ENCODE measurements around the gene LRRC4B. TPM values are rescaled to one million over a fixed set of nuclear protein-coding genes. Genes with fewer than 3 reads are reported as not detected.

Gene LRRC4B
- total and polyA plus RNA-seq, 2 donors = 0.52 to 0.57 TPM

DNA sequence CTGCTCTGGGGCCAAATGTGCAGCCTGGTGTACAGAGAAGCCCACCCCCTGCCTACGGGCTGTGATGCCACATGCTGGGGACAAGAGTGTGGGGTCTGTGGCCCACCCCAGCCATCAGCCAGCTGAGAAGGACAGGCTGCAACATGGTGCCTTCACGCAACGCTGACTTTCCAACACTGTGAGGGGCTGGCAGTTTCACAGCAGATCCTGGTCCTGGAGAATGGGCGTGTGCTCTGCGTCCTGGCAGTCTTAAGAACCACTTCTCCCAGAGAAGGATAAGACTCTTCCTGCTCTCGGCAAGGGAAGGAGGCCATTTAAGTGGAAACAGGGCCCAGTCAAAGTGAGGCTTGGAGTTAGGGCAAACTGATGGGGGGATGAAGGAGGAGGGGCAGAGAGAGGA lies 4.6 kb downstream of the LRRC4B start:
- no peaks in the 10 kb centered on the region for H3K36me3 ChIP-seq (ENCODE audit: control insufficient read depth in 2 of 2, insufficient read depth in 2 of 2, low read length in 1 of 2)
- peaks cover 34 to 61% of the 10 kb centered on the region in 2 donors for H3K27me3 ChIP-seq (ENCODE audit: control insufficient read depth in 2 of 2, insufficient read depth in 1 of 2, low read length in 1 of 2)
- 52% methylated on average over 6 of the region's 6 CpGs for WGBS
- no peaks in the 10 kb centered on the region for H3K9me3 ChIP-seq (ENCODE audit: control insufficient read depth in 2 of 2, insufficient read depth in 1 of 2, low read length in 1 of 2)
- no peaks in the 10 kb centered on the region for H3K4me1 ChIP-seq (ENCODE audit: control insufficient read depth in 2 of 2, insufficient read depth in 2 of 2, low read length in 2 of 2)
- no peak overlapping the region for H3K4me3 ChIP-seq (ENCODE audit: low read length in 2 of 2)
- H3K27ac ChIP-seq (ENCODE audit: low read depth in 1 of 2, low read length in 1 of 2) = no peak overlapping the region
- no peak for DNase-seq (ENCODE audit: low read depth in 6 of 9, low spot score in 9 of 9)

DNA sequence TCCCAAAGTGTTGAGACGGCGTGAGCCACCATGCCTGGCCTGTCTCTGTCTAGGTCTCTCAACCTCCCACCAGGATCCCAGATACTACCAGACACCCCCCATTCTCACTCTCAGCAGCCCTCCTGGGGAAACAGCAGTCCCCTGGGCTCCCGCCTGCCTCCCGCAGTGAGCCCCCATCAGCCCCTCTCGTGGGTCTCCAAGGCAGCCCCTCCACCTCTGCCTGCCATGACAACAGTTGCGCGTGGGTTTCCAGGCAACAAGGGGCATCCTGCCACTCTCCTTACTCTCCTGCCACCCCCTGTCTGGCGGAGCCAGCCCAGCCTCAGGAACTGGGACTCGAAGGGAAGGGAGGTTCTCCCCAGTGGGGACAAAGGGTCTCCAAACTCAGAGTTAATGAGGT lies 5.2 kb downstream of the LRRC4B start:
- DNase-seq (ENCODE audit: low read depth in 6 of 9, low spot score in 9 of 9) = no peak
- no peaks in the 10 kb centered on the region for H3K36me3 ChIP-seq (ENCODE audit: control insufficient read depth in 2 of 2, insufficient read depth in 2 of 2, low read length in 1 of 2)
- H3K4me1 ChIP-seq (ENCODE audit: control insufficient read depth in 2 of 2, insufficient read depth in 2 of 2, low read length in 2 of 2) = no peaks in the 10 kb centered on the region
- WGBS = 80% methylated on average over 9 of the region's 9 CpGs
- H3K9me3 ChIP-seq (ENCODE audit: control insufficient read depth in 2 of 2, insufficient read depth in 1 of 2, low read length in 1 of 2) = no peaks in the 10 kb centered on the region
- H3K27ac ChIP-seq (ENCODE audit: low read depth in 1 of 2, low read length in 1 of 2) = no peak overlapping the region
- H3K4me3 ChIP-seq (ENCODE audit: low read length in 2 of 2) = no peak overlapping the region
- H3K27me3 ChIP-seq (ENCODE audit: control insufficient read depth in 2 of 2, insufficient read depth in 1 of 2, low read length in 1 of 2) = peaks cover 31 to 65% of the 10 kb centered on the region in 2 donors

DNA sequence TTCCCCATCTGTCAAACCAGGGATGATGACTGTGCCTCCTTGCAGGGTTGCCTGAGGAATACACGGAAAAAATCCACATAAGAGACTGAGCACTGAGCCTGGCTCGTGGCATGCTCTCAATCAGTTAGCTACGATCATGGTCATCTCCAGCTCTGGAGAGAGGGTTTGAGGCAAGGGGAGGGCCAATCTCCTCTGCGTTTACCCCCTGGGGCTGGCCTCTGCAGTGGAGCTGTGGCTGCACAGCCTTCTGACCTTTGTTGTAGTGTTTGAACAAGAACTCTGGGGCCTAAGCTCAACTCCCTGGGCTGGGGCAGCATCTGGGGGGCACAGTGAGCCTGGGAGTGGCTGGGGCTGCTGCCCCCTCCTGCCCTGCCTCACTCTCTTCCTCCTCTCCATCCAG lies 5.9 kb downstream of the LRRC4B start:
- no peak for DNase-seq (ENCODE audit: low read depth in 6 of 9, low spot score in 9 of 9)
- Histone ChIP-seq H3K9me3 (ENCODE audit: control insufficient read depth in 2 of 2, insufficient read depth in 1 of 2, low read length in 1 of 2) (no peaks in the 10 kb centered on the region), H3K4me1 (ENCODE audit: control insufficient read depth in 2 of 2, insufficient read depth in 2 of 2, low read length in 2 of 2) (no peaks in the 10 kb centered on the region), H3K4me3 (ENCODE audit: low read length in 2 of 2) (no peak overlapping the region), H3K27me3 (ENCODE audit: control insufficient read depth in 2 of 2, insufficient read depth in 1 of 2, low read length in 1 of 2) (peaks cover 26 to 64% of the 10 kb centered on the region in 2 donors), H3K27ac (ENCODE audit: low read depth in 1 of 2, low read length in 1 of 2) (no peak overlapping the region), H3K36me3 (ENCODE audit: control insufficient read depth in 2 of 2, insufficient read depth in 2 of 2, low read length in 1 of 2) (no peaks in the 10 kb centered on the region)
- WGBS = 76% methylated on average over 4 of the region's 4 CpGs

DNA sequence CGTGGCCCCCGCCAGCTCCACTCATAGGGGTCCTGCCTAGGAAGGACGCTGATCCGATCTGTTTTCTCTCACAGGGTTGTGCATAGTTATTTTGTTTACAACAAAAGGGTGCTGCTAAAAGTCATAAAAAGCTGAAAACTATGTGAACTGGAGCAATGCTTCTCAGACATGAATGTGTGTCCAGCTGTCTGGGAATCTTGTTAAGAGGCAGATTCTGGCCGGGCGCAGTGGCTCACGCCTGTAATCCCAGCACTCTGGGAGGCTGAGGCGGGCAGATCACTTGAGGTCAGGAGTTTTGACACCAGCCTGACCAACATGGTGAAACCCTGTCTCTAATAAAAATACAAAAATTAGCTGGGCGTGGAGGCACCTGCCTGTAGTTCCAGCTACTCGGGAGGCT lies 8.6 kb downstream of the LRRC4B start:
- WGBS = 82% methylated on average over 10 of the region's 10 CpGs
- H3K9me3 ChIP-seq (ENCODE audit: control insufficient read depth in 2 of 2, insufficient read depth in 1 of 2, low read length in 1 of 2) = no peaks in the 10 kb centered on the region
- peaks cover 3 to 4% of the 10 kb centered on the region in 2 donors for H3K4me1 ChIP-seq (ENCODE audit: control insufficient read depth in 2 of 2, insufficient read depth in 2 of 2, low read length in 2 of 2)
- no peak overlapping the region for H3K4me3 ChIP-seq (ENCODE audit: low read length in 2 of 2)
- peaks cover 24 to 64% of the 10 kb centered on the region in 2 donors for H3K27me3 ChIP-seq (ENCODE audit: control insufficient read depth in 2 of 2, insufficient read depth in 1 of 2, low read length in 1 of 2)
- H3K36me3 ChIP-seq (ENCODE audit: control insufficient read depth in 2 of 2, insufficient read depth in 2 of 2, low read length in 1 of 2) = no peaks in the 10 kb centered on the region
- DNase-seq (ENCODE audit: low read depth in 6 of 9, low spot score in 9 of 9) = no peak
- no peak overlapping the region for H3K27ac ChIP-seq (ENCODE audit: low read depth in 1 of 2, low read length in 1 of 2)

DNA sequence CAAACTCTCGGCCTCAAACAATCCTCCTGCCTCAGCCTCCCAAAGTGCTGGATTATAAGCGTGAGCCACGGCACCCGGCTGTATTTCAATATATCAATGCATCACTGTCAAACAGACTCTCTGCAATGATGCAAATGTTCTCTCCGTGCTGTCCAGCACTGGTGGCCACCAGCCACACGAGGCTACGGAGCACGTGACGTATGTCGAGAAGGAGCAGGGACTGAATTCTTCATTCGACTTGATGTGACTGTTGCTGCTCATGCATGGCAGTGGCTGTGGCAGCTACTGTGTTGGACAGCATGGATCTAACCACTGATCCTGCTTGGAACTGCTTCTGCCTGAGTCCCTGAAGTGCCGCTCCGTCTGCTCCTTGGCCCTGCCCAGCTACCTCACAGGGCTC lies 9.8 kb downstream of the LRRC4B start:
- H3K27ac ChIP-seq (ENCODE audit: low read depth in 1 of 2, low read length in 1 of 2) = no peak overlapping the region
- H3K27me3 ChIP-seq (ENCODE audit: control insufficient read depth in 2 of 2, insufficient read depth in 1 of 2, low read length in 1 of 2) = peaks cover 24 to 59% of the 10 kb centered on the region in 2 donors
- peaks cover 3 to 4% of the 10 kb centered on the region in 2 donors for H3K4me1 ChIP-seq (ENCODE audit: control insufficient read depth in 2 of 2, insufficient read depth in 2 of 2, low read length in 2 of 2)
- no peak overlapping the region for H3K4me3 ChIP-seq (ENCODE audit: low read length in 2 of 2)
- no peaks in the 10 kb centered on the region for H3K36me3 ChIP-seq (ENCODE audit: control insufficient read depth in 2 of 2, insufficient read depth in 2 of 2, low read length in 1 of 2)
- H3K9me3 ChIP-seq (ENCODE audit: control insufficient read depth in 2 of 2, insufficient read depth in 1 of 2, low read length in 1 of 2) = no peaks in the 10 kb centered on the region
- DNase-seq (ENCODE audit: low read depth in 6 of 9, low spot score in 9 of 9) = no peak
- 92% methylated on average over 13 of the region's 13 CpGs for WGBS

DNA sequence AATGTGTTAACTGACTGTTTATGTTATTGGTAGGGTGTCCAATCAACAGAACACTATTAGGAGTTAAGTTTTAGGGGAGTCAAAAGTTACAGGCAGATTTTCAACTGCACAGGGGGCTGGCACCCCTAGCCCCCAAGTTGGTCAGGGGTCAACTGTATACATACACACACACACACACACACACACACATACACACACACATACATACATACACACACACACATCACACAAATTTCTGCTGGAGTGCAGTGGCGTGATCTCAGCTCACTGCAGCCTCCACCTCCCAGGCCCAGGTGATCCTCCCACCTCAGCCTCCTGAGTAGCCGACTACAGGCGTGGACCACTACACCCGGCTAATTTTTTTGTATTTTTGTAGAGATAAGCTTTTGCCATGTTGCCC lies 10.2 kb downstream of the LRRC4B start:
- H3K4me1 ChIP-seq (ENCODE audit: control insufficient read depth in 2 of 2, insufficient read depth in 2 of 2, low read length in 2 of 2) = peaks cover 3 to 4% of the 10 kb centered on the region in 2 donors
- 93% methylated on average over 4 of the region's 4 CpGs for WGBS
- H3K27me3 ChIP-seq (ENCODE audit: control insufficient read depth in 2 of 2, insufficient read depth in 1 of 2, low read length in 1 of 2) = peaks cover 19 to 59% of the 10 kb centered on the region in 2 donors
- no peaks in the 10 kb centered on the region for H3K9me3 ChIP-seq (ENCODE audit: control insufficient read depth in 2 of 2, insufficient read depth in 1 of 2, low read length in 1 of 2)
- no peak overlapping the region for H3K27ac ChIP-seq (ENCODE audit: low read depth in 1 of 2, low read length in 1 of 2)
- no peaks in the 10 kb centered on the region for H3K36me3 ChIP-seq (ENCODE audit: control insufficient read depth in 2 of 2, insufficient read depth in 2 of 2, low read length in 1 of 2)
- DNase-seq (ENCODE audit: low read depth in 6 of 9, low spot score in 9 of 9) = no peak
- H3K4me3 ChIP-seq (ENCODE audit: low read length in 2 of 2) = no peak overlapping the region

DNA sequence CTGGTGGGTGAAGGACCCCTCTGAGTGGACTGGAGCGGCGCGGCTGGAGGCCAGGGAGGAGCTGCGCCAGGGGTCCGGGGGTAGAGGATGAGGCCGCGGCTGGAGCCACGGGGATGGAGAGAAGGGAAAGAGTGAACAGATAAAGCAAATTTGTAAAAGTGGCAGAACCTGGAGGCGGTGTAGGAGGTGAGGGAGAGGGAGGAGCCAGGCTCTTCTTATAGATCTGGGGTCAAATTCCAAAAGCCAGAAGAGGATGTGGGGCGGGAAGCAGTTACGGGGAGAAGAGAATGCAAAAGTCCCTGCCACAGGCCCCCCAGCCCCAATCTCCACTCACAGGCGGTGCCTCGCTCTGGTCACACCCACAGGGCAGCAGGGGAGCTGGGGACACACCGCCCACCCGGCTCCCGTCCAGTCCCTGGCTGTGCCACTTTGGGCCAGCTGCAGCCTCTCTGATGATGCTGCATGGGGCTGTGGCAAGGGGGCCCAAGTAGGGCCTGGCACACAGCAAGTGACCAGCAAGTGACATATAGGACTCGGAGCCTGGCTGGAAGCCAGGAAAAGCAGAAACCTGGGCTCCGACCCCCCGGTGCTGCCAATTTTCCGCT lies 11.1 kb downstream of the LRRC4B start:
- no peak overlapping the region for H3K4me3 ChIP-seq (ENCODE audit: low read length in 2 of 2)
- no peak for DNase-seq (ENCODE audit: low read depth in 6 of 9, low spot score in 9 of 9)
- H3K27me3 ChIP-seq (ENCODE audit: control insufficient read depth in 2 of 2, insufficient read depth in 1 of 2, low read length in 1 of 2) = peaks cover 22 to 61% of the 10 kb centered on the region in 2 donors
- WGBS = 25% methylated on average over 20 of the region's 20 CpGs
- H3K27ac ChIP-seq (ENCODE audit: low read depth in 1 of 2, low read length in 1 of 2) = no peak overlapping the region
- H3K4me1 ChIP-seq (ENCODE audit: control insufficient read depth in 2 of 2, insufficient read depth in 2 of 2, low read length in 2 of 2) = peaks cover 3 to 4% of the 10 kb centered on the region in 2 donors
- no peaks in the 10 kb centered on the region for H3K36me3 ChIP-seq (ENCODE audit: control insufficient read depth in 2 of 2, insufficient read depth in 2 of 2, low read length in 1 of 2)
- H3K9me3 ChIP-seq (ENCODE audit: control insufficient read depth in 2 of 2, insufficient read depth in 1 of 2, low read length in 1 of 2) = no peaks in the 10 kb centered on the region

DNA sequence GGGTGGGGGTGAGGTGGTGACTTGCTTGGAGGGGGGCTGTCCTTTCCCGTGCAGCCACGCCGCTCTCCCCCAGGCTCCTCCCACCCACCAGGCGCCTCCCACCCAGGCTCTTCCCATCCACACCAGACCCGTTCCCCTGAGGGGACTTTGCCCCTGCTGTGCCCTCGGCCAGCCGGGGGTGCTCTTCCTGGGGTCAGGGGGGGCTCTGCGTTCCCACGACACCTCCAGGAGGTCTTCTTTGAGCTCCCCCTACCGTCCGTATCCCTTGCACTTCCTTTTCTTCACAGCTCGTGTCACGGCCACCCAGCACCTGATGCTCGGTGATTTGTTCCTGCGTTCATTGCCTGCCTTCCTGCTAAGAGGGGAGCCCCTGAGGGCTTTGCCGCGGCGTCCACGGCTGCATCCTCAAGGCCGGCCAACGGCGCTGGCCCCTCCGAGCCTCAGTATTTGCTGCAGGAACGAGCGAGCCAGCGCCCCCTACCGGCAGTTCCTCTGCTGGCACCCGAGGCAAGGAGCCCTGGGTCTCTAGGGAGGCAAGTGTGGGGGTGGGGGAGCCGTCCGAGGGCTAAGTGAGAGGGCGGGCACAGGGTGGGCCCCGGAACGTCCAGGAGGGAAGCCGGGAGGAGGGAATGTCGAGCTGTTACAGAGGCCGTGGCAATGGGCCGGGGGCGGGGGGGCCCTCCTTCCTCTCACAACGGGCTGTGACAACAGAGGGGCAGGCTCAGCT lies 11.8 kb downstream of the LRRC4B start:
- WGBS = 1% methylated on average over 39 of the region's 39 CpGs
- peak overlapping the region in 1 of 2 donors; percentile 1 for H3K4me3 ChIP-seq (ENCODE audit: low read length in 2 of 2)
- H3K36me3 ChIP-seq (ENCODE audit: control insufficient read depth in 2 of 2, insufficient read depth in 2 of 2, low read length in 1 of 2) = no peaks in the 10 kb centered on the region
- H3K27me3 ChIP-seq (ENCODE audit: control insufficient read depth in 2 of 2, insufficient read depth in 1 of 2, low read length in 1 of 2) = peaks cover 26 to 67% of the 10 kb centered on the region in 2 donors
- DNase-seq (ENCODE audit: low read depth in 6 of 9, low spot score in 9 of 9) = peak in 8 of 9 donors; percentile 3 to 53 (median 24)
- H3K27ac ChIP-seq (ENCODE audit: low read depth in 1 of 2, low read length in 1 of 2) = no peak overlapping the region
- no peaks in the 10 kb centered on the region for H3K9me3 ChIP-seq (ENCODE audit: control insufficient read depth in 2 of 2, insufficient read depth in 1 of 2, low read length in 1 of 2)
- peaks cover 3 to 4% of the 10 kb centered on the region in 2 donors for H3K4me1 ChIP-seq (ENCODE audit: control insufficient read depth in 2 of 2, insufficient read depth in 2 of 2, low read length in 2 of 2)

DNA sequence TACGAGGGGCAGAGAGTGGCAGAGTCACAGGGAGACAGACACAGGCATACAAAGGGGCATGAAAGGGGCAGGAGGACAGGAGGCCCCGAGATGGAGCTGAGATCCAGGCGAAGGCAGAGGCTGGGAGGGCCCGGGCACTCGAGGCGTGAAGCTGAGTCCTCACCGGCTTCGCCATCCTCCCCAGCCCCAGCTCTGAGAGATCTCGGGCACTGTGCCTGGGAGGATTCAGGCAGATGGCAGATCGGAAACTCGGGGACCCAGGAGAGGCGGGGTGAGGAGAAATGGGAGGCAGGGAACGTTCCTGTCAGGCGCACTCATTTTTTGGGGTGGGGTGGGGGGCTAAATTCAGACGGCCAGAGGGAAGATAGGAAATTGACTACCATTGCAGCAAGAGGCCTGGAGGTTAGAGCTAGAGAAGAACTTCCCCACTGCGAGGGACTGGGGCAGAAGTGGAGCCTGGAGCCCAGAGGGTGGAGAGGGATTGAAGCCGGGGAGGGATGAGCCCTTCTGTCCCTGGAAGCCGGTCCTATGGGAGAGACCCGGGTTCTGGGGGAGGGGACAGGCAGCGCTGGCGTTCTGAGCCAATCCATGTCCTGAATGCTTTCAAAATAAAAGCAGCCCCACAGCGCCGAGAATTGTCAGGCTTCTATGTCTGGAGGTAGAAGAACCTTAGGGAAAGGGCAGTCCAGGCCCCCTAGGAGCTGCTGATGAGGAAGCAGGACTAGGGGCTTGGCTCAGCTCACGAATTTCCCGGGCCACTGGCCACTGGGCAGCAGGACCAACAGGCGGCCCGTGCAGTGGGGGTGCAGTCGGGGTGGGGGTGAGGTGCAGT lies 12.6 kb downstream of the LRRC4B start:
- peaks cover 26 to 75% of the 10 kb centered on the region in 2 donors for H3K27me3 ChIP-seq (ENCODE audit: control insufficient read depth in 2 of 2, insufficient read depth in 1 of 2, low read length in 1 of 2)
- H3K4me1 ChIP-seq (ENCODE audit: control insufficient read depth in 2 of 2, insufficient read depth in 2 of 2, low read length in 2 of 2) = peaks cover 3 to 4% of the 10 kb centered on the region in 2 donors
- WGBS = 35% methylated on average over 28 of the region's 28 CpGs
- no peaks in the 10 kb centered on the region for H3K36me3 ChIP-seq (ENCODE audit: control insufficient read depth in 2 of 2, insufficient read depth in 2 of 2, low read length in 1 of 2)
- no peaks in the 10 kb centered on the region for H3K9me3 ChIP-seq (ENCODE audit: control insufficient read depth in 2 of 2, insufficient read depth in 1 of 2, low read length in 1 of 2)
- no peak for DNase-seq (ENCODE audit: low read depth in 6 of 9, low spot score in 9 of 9)
- no peak overlapping the region for H3K27ac ChIP-seq (ENCODE audit: low read depth in 1 of 2, low read length in 1 of 2)
- no peak overlapping the region for H3K4me3 ChIP-seq (ENCODE audit: low read length in 2 of 2)
